Fibroblast of villous mesenchyme (primary cell): Measurements from ENCODE around the gene SRPK2. TPM values are rescaled to one million over a fixed set of nuclear protein-coding genes. Genes with fewer than 3 reads are reported as not detected.

ENCODE experiments used
- DNase-seq: peaks from one replicate; pipeline ENCODE4 v3.0.0-alpha.2; 2010; ENCODE audit warnings: low read depth
- H3K4me3 ChIP-seq: 2 replicates; pipeline ENCODE4 v1.5.1; 2011; ENCODE audit warnings: low read depth, mild to moderate bottlenecking, low read length
- total RNA-seq: library from RNA; depleted of rRNA; stranded (reverse); fragments of >200 nt; gene quantifications from 2 replicates; pipeline ENCODE4 v1.2.3, GENCODE V29; 2012
- TF ChIP-seq, protein P1 (sequence below): IDR thresholded peaks from 2 replicates; pipeline ENCODE4 v1.5.1; 2012; ENCODE audit warnings: low read depth, mild to moderate bottlenecking, low read length; ENCODE audit not compliant: insufficient read depth

Gene SRPK2
- total RNA-seq, 1 donor = 60.9 TPM

DNA sequence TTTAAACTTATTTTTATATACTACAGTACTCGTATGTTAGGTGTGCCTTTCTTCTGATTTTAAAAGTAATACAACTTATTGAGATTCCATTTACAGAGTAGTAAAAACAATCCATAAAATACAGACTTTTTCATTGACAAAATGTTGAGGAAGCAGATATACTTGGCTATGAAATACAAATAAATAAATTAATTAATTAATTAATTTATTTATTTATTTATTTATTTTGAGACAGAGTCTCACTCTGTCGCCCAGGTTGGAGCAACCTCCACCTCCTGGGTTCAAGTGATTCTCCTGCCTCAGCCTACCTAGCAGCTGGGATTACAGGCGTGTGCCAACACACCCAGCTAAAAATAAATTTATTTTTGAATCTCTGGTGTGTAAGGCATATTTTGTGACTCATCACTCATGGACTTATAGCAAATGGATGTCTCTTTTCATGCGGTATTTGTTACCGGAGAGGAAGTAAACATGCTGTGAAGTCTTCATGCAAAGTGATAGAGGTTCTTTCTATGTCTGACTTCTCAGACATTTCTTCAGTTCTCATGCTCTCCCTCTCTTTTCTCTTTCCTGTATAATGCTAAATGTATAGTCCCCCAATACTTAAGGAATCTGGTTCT, 20.2 kb upstream of the SRPK2 start:
- DNase-seq = no peak
- TF ChIP-seq, protein P1, sequence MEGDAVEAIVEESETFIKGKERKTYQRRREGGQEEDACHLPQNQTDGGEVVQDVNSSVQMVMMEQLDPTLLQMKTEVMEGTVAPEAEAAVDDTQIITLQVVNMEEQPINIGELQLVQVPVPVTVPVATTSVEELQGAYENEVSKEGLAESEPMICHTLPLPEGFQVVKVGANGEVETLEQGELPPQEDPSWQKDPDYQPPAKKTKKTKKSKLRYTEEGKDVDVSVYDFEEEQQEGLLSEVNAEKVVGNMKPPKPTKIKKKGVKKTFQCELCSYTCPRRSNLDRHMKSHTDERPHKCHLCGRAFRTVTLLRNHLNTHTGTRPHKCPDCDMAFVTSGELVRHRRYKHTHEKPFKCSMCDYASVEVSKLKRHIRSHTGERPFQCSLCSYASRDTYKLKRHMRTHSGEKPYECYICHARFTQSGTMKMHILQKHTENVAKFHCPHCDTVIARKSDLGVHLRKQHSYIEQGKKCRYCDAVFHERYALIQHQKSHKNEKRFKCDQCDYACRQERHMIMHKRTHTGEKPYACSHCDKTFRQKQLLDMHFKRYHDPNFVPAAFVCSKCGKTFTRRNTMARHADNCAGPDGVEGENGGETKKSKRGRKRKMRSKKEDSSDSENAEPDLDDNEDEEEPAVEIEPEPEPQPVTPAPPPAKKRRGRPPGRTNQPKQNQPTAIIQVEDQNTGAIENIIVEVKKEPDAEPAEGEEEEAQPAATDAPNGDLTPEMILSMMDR = no peak
- no peak overlapping the region for H3K4me3 ChIP-seq

DNA sequence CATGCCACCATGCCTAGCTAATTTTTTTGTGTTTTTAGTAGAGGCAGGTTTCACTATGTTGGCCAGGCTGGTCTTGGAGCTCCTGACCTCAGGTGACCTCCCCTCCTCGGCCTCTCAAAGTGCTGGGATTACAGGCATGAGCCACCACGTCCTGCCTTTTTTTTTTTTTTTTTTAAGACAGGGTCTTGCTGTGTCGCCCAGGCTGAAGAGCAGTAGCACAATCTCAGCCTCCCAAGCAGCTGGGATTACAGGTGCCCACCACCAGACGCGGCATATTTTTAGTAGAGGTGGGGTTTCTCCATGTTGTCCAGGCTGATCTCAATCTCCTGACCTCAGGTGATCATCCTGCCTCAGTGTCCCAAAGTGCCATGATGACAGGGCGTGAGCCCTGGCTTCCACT, 14.4 kb upstream of the SRPK2 start:
- DNase-seq = no peak
- no peak overlapping the region for H3K4me3 ChIP-seq
- TF ChIP-seq, protein P1 = no peak

DNA sequence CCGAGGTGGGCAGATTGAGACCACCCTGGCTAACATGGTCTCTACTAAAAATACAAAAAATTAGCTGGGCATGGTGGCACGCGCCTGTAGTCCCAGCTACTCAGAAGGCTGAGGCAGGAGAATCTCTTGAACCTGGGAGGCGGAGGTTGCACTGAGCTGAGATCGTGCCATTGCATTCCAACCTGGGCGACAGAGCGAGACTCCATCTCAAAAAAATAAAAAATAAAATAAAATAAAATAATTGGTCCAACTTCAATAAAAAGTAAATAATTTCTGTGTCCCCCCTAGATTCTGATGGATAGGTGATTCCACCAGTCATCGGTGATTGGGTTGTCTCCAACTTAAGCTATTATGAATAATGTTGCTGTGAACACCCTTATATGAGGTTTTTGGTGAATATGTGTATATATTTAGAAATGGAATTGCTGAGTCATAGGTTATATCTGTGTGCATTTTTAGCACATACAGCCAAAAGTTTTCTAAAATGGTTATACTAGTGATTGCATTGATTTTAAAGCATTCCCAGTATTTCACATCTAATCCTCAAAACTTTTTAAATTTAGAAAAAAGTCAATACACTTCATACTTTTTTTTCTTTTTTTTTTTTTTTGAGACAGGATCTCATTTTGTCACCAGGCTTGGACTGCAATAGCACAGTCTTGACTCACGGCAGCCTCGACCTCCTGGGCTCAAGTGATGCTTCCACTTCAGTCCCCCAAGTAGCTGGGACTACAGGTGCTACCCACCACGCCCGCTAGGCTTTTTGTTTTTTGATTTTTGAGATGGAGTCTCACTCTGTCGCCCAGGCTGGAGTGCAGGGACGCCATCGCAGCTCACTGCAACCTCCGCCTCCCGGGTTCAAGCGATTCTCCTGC, 13.7 kb upstream of the SRPK2 start:
- TF ChIP-seq, protein P1 = no peak
- no peak for DNase-seq
- no peak overlapping the region for H3K4me3 ChIP-seq

DNA sequence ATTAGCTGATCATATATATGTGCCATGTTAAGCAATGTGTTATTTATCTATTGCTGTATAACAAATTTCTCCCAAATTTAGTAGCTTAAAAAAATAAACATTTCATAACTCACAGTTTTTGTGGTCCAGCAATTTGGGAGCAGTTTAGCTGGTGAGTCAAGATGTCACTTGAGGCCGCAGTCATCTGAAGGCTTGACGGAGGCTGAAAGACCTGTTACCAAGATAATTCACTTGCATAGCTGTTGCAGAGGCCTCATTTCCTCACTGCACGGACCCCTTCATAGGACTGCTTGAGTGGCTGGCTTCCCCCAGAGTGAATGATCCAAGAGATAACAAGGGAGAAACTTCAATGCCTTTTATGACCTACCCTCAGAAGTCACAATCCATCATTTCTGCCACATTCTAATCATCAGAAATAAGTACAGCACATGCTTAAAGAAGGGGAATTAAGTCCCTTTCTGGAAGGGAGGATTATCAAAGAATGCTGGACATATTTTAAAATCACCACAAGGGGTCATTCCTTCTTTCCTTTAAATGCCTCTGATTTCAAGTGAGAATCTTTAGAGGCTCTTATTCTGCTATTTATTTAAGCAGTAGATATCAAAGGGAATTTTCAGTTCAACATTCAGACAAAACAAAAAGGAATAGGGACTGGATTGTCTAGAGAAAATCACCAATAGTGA, 10.5 kb upstream of the SRPK2 start:
- TF ChIP-seq, protein P1 = peak; percentile 46
- H3K4me3 ChIP-seq = no peak overlapping the region
- peak; percentile 52 for DNase-seq

DNA sequence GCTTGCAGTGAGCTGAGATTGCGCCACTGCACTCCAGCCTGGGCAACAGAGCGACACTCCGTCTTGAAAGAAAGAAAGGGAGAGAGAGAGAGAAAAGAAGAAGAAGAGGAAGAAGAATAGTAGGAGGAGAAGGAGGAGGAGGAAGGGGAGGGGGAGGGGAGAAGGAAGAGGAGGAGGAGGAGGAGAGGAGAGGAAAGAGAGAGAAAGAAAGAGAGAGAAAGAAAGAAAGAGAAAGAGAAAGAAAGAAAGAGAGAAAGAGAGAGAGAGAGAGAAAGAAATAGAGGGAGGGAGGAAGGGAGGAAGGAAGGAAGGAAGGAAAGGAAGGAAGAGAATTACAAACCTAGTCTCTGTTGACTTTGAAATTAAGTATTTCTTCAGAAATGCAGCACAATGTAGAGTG, 7.8 kb upstream of the SRPK2 start:
- no peak for DNase-seq
- no peak overlapping the region for H3K4me3 ChIP-seq
- TF ChIP-seq, protein P1 = no peak

DNA sequence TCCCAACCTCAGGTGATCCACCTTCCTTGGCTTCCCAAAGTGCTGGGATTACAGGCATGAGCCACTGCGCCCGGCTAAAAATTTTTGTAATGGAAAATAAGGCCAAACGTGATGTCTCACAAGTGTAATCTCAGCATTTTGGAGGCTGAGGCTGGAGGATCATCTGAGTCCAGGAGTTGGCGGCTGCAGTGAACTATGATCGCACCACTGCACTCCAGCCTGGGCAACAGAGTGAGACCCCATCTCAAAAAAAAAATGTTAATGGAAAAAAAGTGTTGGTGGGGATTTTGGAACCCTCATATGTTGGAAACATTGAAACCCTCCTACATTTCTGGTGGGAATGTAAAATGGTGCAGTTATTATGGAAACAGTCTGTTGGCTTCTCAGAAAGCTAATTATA, 2.7 kb upstream of the SRPK2 start:
- DNase-seq = no peak
- no peak overlapping the region for H3K4me3 ChIP-seq
- TF ChIP-seq, protein P1 = no peak
